Breast epithelium (tissue), 3 donors: ENCODE measurements around the gene NNT.

ENCODE experiments used
- CTCF ChIP-seq, 3 donors: fragments of 450-650 bp; IDR thresholded peaks; one replicate each; pipeline ENCODE4 v1.5.1; 2016 to 2017; ENCODE audit warnings: antibody characterized with exemption in 3 of 3, mild to moderate bottlenecking in 3 of 3, moderate library complexity in 3 of 3
- POLR2A ChIP-seq: fragments of 450-650 bp; IDR thresholded peaks from one replicate; pipeline ENCODE4 v1.6.1; 2016; ENCODE audit warnings: antibody characterized with exemption, mild to moderate bottlenecking, moderate library complexity

DNA sequence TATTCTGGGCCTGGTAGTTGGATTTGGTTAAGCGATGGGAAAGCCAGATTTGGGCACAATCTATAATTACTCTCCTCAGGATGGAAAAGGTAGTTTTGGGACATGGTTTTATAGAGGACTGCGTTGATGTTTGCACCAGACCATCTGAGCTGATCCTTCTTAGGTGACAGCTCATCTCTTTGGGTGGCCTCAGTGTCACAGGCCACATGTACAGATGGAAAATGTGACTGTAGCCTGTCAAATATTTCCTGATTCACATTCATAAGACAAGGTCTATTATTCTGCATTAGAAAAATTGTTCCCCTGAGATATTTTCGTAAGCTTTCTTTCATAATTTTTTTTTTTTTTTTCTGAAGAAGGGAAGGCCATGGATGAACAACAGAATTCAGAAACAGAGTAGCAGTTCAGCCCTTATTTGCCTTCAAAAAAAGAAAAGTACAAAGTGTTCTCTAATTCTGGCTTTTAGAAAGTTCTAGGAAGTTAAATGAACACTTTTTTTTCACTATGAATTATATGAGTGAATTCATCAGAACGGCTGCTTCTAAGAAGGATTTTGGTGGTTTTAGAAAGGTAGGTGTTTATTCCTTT lies 81.0 kb downstream of the NNT start:
- TF ChIP-seq CTCF (IDR thresholded peaks at IDR 0.05): no peak
- no peak for TF ChIP-seq POLR2A
